Keratinocyte (primary cell): Measurements from ENCODE around the gene SLC12A9.

Source experiments
- EZH2 ChIP-seq: IDR thresholded peaks from one replicate; pipeline ENCODE4 v1.6.1; 2012; ENCODE audit warnings: inconsistent platforms, mild to moderate bottlenecking, low read length, moderate library complexity
- TF ChIP-seq, protein P1 (sequence below), 3 experiments: IDR thresholded peaks in 1 of 3; conservative IDR thresholded peaks in 1 of 3; optimal IDR thresholded peaks in 1 of 3; 2 replicates in 2 of 3; 3 replicates in 1 of 3; pipeline versions ENCODE3 to v1.5.1; 2011; ENCODE audit warnings: low read length in 3 of 3, mild to moderate bottlenecking in 3 of 3, moderate library complexity in 2 of 3, control low read depth in 1 of 3, inconsistent platforms in 1 of 3; ENCODE audit not compliant: insufficient read depth in 2 of 3; ENCODE audit errors: extremely low read depth in 1 of 3

DNA sequence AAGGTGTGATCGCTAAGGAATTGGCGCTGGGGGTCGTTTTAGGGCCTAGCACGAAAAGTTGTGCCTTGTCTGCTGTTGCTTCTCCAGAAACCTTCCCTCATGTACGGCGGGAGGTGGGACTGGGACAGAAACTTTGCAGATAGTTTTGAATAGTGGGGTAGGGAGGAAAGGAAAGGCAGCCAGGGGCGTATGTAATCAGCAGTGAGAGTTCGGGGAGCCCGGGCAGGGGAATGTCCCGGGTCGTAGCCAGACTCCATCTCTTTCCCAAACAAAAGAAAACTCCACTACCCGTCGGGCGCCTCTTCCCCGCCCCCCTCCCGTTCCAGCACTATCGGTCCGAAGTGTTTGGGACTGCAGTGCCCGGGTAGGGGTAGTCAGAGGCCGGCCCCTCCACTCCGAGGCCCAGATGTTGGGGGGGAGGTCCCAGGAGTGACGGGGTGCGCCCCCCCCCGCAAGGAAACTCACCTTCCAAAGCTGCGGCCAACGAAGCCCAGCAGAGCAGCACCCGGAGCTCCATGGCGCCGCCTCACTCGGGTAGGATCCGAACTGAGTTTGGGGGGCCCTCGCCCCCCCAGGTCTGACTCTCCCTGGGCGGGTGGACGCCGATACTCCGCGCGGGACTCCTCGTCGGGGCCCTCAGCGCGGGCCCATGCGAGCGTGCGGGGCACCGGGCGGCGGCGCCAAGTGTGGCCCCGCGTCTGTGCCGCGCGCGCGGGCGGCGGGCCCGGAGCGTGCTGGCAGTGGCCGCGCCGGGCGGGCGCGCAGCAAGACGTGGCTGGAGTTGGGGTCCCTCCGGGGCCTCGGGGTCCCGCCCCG lies 25.8 kb upstream of the SLC12A9 start:
- TF ChIP-seq, protein P1, sequence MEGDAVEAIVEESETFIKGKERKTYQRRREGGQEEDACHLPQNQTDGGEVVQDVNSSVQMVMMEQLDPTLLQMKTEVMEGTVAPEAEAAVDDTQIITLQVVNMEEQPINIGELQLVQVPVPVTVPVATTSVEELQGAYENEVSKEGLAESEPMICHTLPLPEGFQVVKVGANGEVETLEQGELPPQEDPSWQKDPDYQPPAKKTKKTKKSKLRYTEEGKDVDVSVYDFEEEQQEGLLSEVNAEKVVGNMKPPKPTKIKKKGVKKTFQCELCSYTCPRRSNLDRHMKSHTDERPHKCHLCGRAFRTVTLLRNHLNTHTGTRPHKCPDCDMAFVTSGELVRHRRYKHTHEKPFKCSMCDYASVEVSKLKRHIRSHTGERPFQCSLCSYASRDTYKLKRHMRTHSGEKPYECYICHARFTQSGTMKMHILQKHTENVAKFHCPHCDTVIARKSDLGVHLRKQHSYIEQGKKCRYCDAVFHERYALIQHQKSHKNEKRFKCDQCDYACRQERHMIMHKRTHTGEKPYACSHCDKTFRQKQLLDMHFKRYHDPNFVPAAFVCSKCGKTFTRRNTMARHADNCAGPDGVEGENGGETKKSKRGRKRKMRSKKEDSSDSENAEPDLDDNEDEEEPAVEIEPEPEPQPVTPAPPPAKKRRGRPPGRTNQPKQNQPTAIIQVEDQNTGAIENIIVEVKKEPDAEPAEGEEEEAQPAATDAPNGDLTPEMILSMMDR (optimal IDR thresholded peaks at IDR 0.05 in 1 of 3, IDR thresholded peaks at IDR 0.05 in 1 of 3, conservative IDR thresholded peaks at IDR 0.05 in 1 of 3; ENCODE audit: extremely low read depth in 1 of 3, insufficient read depth in 2 of 3, low read length in 3 of 3), result no peak
- TF ChIP-seq EZH2, result no peak
